Measurements from ENCODE around the gene WASF2.

The WASF2 gene

GRCh38 chr1:27400963-27401341 is 89.0 kb downstream of the WASF2 start:
- TF ChIP-seq CTCF (IDR thresholded peaks at IDR 0.05; ENCODE audit: low read depth, low read length) = no peak
- no peak for DNase-seq (ENCODE audit: low read depth in 2 of 2)
- no peak overlapping the region for H3K4me3 ChIP-seq (replicated peaks in 1 of 2; ENCODE audit: low read depth in 2 of 2, low read length in 2 of 2)

- no peak overlapping the region for H3K4me3 ChIP-seq (replicated peaks in 1 of 2; ENCODE audit: low read depth in 2 of 2, low read length in 2 of 2)
- no peak for TF ChIP-seq CTCF (IDR thresholded peaks at IDR 0.05; ENCODE audit: low read depth, low read length)
- DNase-seq (ENCODE audit: low read depth in 2 of 2) = peak in 1 of 2 donors; percentile 45
These were observed 89.6 kb downstream of the WASF2 start for GRCh38 chr1:27400082-27400962.

- no peak for DNase-seq (ENCODE audit: low read depth in 2 of 2)
- TF ChIP-seq CTCF (IDR thresholded peaks at IDR 0.05; ENCODE audit: low read depth, low read length) = no peak
- no peak overlapping the region for H3K4me3 ChIP-seq (replicated peaks in 1 of 2; ENCODE audit: low read depth in 2 of 2, low read length in 2 of 2)
These were observed 90.5 kb downstream of the WASF2 start for GRCh38 chr1:27399251-27400025.

- no peak for DNase-seq (ENCODE audit: low read depth in 2 of 2)
- TF ChIP-seq CTCF (IDR thresholded peaks at IDR 0.05; ENCODE audit: low read depth, low read length) = no peak
- no peak overlapping the region for H3K4me3 ChIP-seq (replicated peaks in 1 of 2; ENCODE audit: low read depth in 2 of 2, low read length in 2 of 2)
These were observed 91.4 kb downstream of the WASF2 start for GRCh38 chr1:27398405-27399149.

- TF ChIP-seq CTCF (IDR thresholded peaks at IDR 0.05; ENCODE audit: low read depth, low read length) = no peak
These were observed 92.2 kb downstream of the WASF2 start for GRCh38 chr1:27397749-27398148.

GRCh38 chr1:27397110-27397509 is 92.9 kb downstream of the WASF2 start:
- no peak for TF ChIP-seq CTCF (IDR thresholded peaks at IDR 0.05; ENCODE audit: low read depth, low read length)
- no peak for DNase-seq (ENCODE audit: low read depth in 2 of 2)
- H3K4me3 ChIP-seq (replicated peaks in 1 of 2; ENCODE audit: low read depth in 2 of 2, low read length in 2 of 2) = no peak overlapping the region

More at GRCh38 chr1:27397749-27398148, 92.2 kb downstream of the WASF2 start:
- DNase-seq (ENCODE audit: low read depth in 2 of 2) = no peak
- H3K4me3 ChIP-seq (replicated peaks in 1 of 2; ENCODE audit: low read depth in 2 of 2, low read length in 2 of 2) = no peak overlapping the region
